ENCODE results near the gene PPM1A. TPM values are rescaled to one million over a fixed set of nuclear protein-coding genes. Genes with fewer than 3 reads are reported as not detected.
A peak's percentile ranks its signal among the peaks of the same experiment; 100 is the strongest.

The PPM1A gene
- total RNA-seq, 1 experiment from 2014 or later: 16.0 TPM

- Histone ChIP-seq H3K27me3 (no peaks in the 10 kb centered on the region), H3K9me3 (no peaks in the 10 kb centered on the region)
- no peak for DNase-seq
These were observed 77.3 kb downstream of the PPM1A start for GRCh38 chr14:60326274-60326673.

GRCh38 chr14:60327447-60328331 is 78.7 kb downstream of the PPM1A start:
- no peak overlapping the region for H3K4me3 ChIP-seq
- H3K36me3 ChIP-seq: no peaks in the 10 kb centered on the region
- H3K9me3 ChIP-seq: no peaks in the 10 kb centered on the region
- DNase-seq: no peak
- no peaks in the 10 kb centered on the region for H3K27me3 ChIP-seq

More at GRCh38 chr14:60326274-60326673, 77.3 kb downstream of the PPM1A start:
- no peak overlapping the region for H3K4me3 ChIP-seq
- H3K36me3 ChIP-seq: no peaks in the 10 kb centered on the region

GRCh38 chr14:60328583-60328982 is 79.6 kb downstream of the PPM1A start:
- Histone ChIP-seq H3K36me3 (no peaks in the 10 kb centered on the region), H3K4me3 (no peak overlapping the region), H3K27me3 (no peaks in the 10 kb centered on the region), H3K9me3 (no peaks in the 10 kb centered on the region)
- no peak for DNase-seq

GRCh38 chr14:60329274-60329673 is 80.3 kb downstream of the PPM1A start:
- DNase-seq: no peak
- Histone ChIP-seq H3K36me3 (no peaks in the 10 kb centered on the region), H3K9me3 (no peaks in the 10 kb centered on the region), H3K4me3 (no peak overlapping the region), H3K27me3 (no peaks in the 10 kb centered on the region)

GRCh38 chr14:60331201-60332045 is 82.4 kb downstream of the PPM1A start:
- Histone ChIP-seq H3K4me3 (peak overlapping the region; percentile 39), H3K9me3 (no peaks in the 10 kb centered on the region), H3K27me3 (no peaks in the 10 kb centered on the region), H3K36me3 (no peaks in the 10 kb centered on the region)
- peak; percentile 27 for DNase-seq

- Histone ChIP-seq H3K36me3 (no peaks in the 10 kb centered on the region), H3K4me3 (no peak overlapping the region), H3K9me3 (no peaks in the 10 kb centered on the region), H3K27me3 (no peaks in the 10 kb centered on the region)
- no peak for DNase-seq
These were observed 83.0 kb downstream of the PPM1A start for GRCh38 chr14:60332046-60332399.

- no peaks in the 10 kb centered on the region for H3K27me3 ChIP-seq
- no peak for DNase-seq
These were observed 83.8 kb downstream of the PPM1A start for GRCh38 chr14:60332869-60333268.

GRCh38 chr14:60339571-60339970 is 90.5 kb downstream of the PPM1A start:
- H3K9me3 ChIP-seq: no peaks in the 10 kb centered on the region
- no peaks in the 10 kb centered on the region for H3K27me3 ChIP-seq
- no peaks in the 10 kb centered on the region for H3K36me3 ChIP-seq
- no peak overlapping the region for H3K4me3 ChIP-seq
- DNase-seq: no peak

More at GRCh38 chr14:60332869-60333268, 83.8 kb downstream of the PPM1A start:
- no peak overlapping the region for H3K4me3 ChIP-seq
- H3K36me3 ChIP-seq: no peaks in the 10 kb centered on the region
- H3K9me3 ChIP-seq: no peaks in the 10 kb centered on the region

GRCh38 chr14:60343571-60344071 is 94.6 kb downstream of the PPM1A start:
- Histone ChIP-seq H3K9me3 (no peaks in the 10 kb centered on the region), H3K4me3 (no peak overlapping the region), H3K36me3 (no peaks in the 10 kb centered on the region), H3K27me3 (no peaks in the 10 kb centered on the region)
- no peak for DNase-seq

GRCh38 chr14:60344751-60345150 is 95.7 kb downstream of the PPM1A start:
- Histone ChIP-seq H3K27me3 (no peaks in the 10 kb centered on the region), H3K4me3 (no peak overlapping the region), H3K36me3 (no peaks in the 10 kb centered on the region), H3K9me3 (no peaks in the 10 kb centered on the region)
- no peak for DNase-seq

GRCh38 chr14:60346706-60347105 is 97.7 kb downstream of the PPM1A start:
- no peak for DNase-seq
- Histone ChIP-seq H3K4me3 (no peak overlapping the region), H3K27me3 (no peaks in the 10 kb centered on the region), H3K9me3 (no peaks in the 10 kb centered on the region), H3K36me3 (no peaks in the 10 kb centered on the region)

- Histone ChIP-seq H3K27me3 (no peaks in the 10 kb centered on the region), H3K4me3 (no peak overlapping the region), H3K9me3 (no peaks in the 10 kb centered on the region), H3K36me3 (no peaks in the 10 kb centered on the region)
- no peak for DNase-seq
These were observed 99.2 kb downstream of the PPM1A start for GRCh38 chr14:60348211-60348610.

Other genes with a start within 250 kb of the PPM1A start
- 17.3 and 35.3 TPM in 2 replicates for gene PCNX4, start 157.3 kb upstream of the PPM1A start, total RNA-seq (2014; rRNA removed; shearing (Covaris generic); ENCODE audit: low replicate concordance)
- gene DHRS7, start 83.8 kb upstream of the PPM1A start, total RNA-seq (2014; rRNA removed; shearing (Covaris generic); ENCODE audit: low replicate concordance): 31.8 and 33.8 TPM in 2 replicates
- not detected in 2 replicates for gene C14orf39, start 236.8 kb downstream of the PPM1A start, total RNA-seq (2014; rRNA removed; shearing (Covaris generic); ENCODE audit: low replicate concordance)